K562 (cell line): ENCODE measurements around the gene RPS2. TPM values are rescaled to one million over a fixed set of nuclear protein-coding genes. Genes with fewer than 3 reads are reported as not detected.

Source experiments
- CTBP1 ChIP-seq: fragments of 450-650 bp; IDR thresholded peaks from 2 replicates; pipeline ENCODE4 v1.6.1; 2016; ENCODE audit warnings: borderline replicate concordance
- LCOR ChIP-seq: sonication (generic); formaldehyde crosslinking; IDR thresholded peaks from 2 replicates; pipeline ENCODE4 v1.8.0; 2022; ENCODE audit warnings: mild to moderate bottlenecking, missing genetic modification reagents
- MED1 ChIP-seq: sonication (generic); formaldehyde crosslinking; IDR thresholded peaks from 2 replicates; pipeline ENCODE4 v1.8.1; 2023; ENCODE audit warnings: missing genetic modification reagents, borderline replicate concordance
- SMARCC2 ChIP-seq: fragments of 450-650 bp; IDR thresholded peaks from 2 replicates; pipeline ENCODE4 v1.6.1; 2017; ENCODE audit warnings: antibody characterized with exemption, moderate library complexity, mild to moderate bottlenecking, low read depth
- SMARCE1 ChIP-seq: fragments of 450-650 bp; IDR thresholded peaks from 2 replicates; pipeline ENCODE4 v1.7.1; 2016; ENCODE audit warnings: mild to moderate bottlenecking
- SRSF3 ChIP-seq: fragments of 200-400 bp; formaldehyde crosslinking; IDR thresholded peaks from 2 replicates; pipeline ENCODE4 v1.6.1; 2016; ENCODE audit warnings: mild to moderate bottlenecking, low read length, moderate library complexity; ENCODE audit not compliant: insufficient read depth
- SUPT5H ChIP-seq: fragments of 450-650 bp; IDR thresholded peaks from 2 replicates; pipeline ENCODE4 v1.6.1; 2016
- ZBTB17 ChIP-seq: fragments of 450-650 bp; formaldehyde crosslinking; IDR thresholded peaks from 2 replicates; pipeline ENCODE4 v1.4.0; 2020; ENCODE audit warnings: mild to moderate bottlenecking
- ZFPM2 ChIP-seq: fragments of 250-450 bp; sonication (Bioruptor Pico); IDR thresholded peaks from 2 replicates; pipeline ENCODE4 v1.5.1; 2022; ENCODE audit warnings: mild to moderate bottlenecking
- ZFX ChIP-seq: sonication (generic); formaldehyde crosslinking; IDR thresholded peaks from 2 replicates; pipeline ENCODE4 v1.8.0; 2022; ENCODE audit warnings: mild to moderate bottlenecking, missing genetic modification reagents, moderate library complexity
- ZNF197 ChIP-seq: fragments of 200-800 bp; sonication (Bioruptor generic); IDR thresholded peaks from 2 replicates; pipeline ENCODE4 v1.6.1; 2016; ENCODE audit warnings: low read depth, missing genetic modification characterization, missing compliant biosample characterization
- ZNF592 ChIP-seq: fragments of 450-650 bp; IDR thresholded peaks from 2 replicates; pipeline ENCODE4 v1.6.1; 2017; ENCODE audit warnings: antibody characterized with exemption, mild to moderate bottlenecking
- polyA plus RNA-seq, 8 experiments: library from polyadenylated mRNA; depleted of rRNA in 4 of 8; stranded (reverse) in 5 of 8; unstranded in 3 of 8; fragments of >200 nt; fragmentation: Nextera tagmentation in 2 of 8; fragmentation: Illumina TruSeq in 1 of 8; extraction: Ambion mirVana in 2 of 8; extraction: Trizol in 1 of 8; gene quantifications; 2 replicates each; pipeline versions ENCODE4 v1.2.1 to v1.2.3, GENCODE V29; 2011 to 2014; ENCODE audit warnings: inconsistent platforms in 1 of 8, missing spikeins in 1 of 8
- total RNA-seq, 7 experiments: library from RNA; depleted of rRNA in 6 of 7; stranded (reverse); fragments of >200 nt in 6 of 7; fragmentation: Illumina TruSeq in 2 of 7; extraction: Trizol in 2 of 7; gene quantifications; 2 replicates each; pipeline versions ENCODE4 v1.2.1 to v1.2.3, GENCODE V29; 2011 to 2021; ENCODE audit warnings: low replicate concordance in 1 of 7
- TF ChIP-seq, protein P1 (sequence below): fragments of 200-600 bp; sonication (generic); IDR thresholded peaks from one replicate; pipeline ENCODE4 v1.6.1; 2012; ENCODE audit warnings: mild to moderate bottlenecking, low read depth, low read length, inconsistent platforms

RPS2 gene
- total and polyA plus RNA-seq, 9 of the 15 experiments (the other 6 are each of a cell fraction or from before 2014, with no cell fraction given): 834 to 4,794 (median 3,793) TPM

- peak; percentile 99 for TF ChIP-seq CTBP1
- no peak for TF ChIP-seq MED1
- TF ChIP-seq LCOR (CRISPR knock-in tag): peak; percentile 84
- 0 out of 2 replicates have a peak, but pooled peaks have one; percentile 43 for TF ChIP-seq ZBTB17 (CRISPR knock-in tag)
- TF ChIP-seq SRSF3: no peak
- TF ChIP-seq SUPT5H: peak; percentile 30; the same call in 1 of the 2 replicates
- no peak for TF ChIP-seq SMARCE1
- peak; percentile 94 for TF ChIP-seq ZNF197
- TF ChIP-seq SMARCC2: no peak
- TF ChIP-seq ZFX (CRISPR knock-in tag): peak; percentile 84
- peak; percentile 70 for TF ChIP-seq ZNF592
- TF ChIP-seq, protein P1, sequence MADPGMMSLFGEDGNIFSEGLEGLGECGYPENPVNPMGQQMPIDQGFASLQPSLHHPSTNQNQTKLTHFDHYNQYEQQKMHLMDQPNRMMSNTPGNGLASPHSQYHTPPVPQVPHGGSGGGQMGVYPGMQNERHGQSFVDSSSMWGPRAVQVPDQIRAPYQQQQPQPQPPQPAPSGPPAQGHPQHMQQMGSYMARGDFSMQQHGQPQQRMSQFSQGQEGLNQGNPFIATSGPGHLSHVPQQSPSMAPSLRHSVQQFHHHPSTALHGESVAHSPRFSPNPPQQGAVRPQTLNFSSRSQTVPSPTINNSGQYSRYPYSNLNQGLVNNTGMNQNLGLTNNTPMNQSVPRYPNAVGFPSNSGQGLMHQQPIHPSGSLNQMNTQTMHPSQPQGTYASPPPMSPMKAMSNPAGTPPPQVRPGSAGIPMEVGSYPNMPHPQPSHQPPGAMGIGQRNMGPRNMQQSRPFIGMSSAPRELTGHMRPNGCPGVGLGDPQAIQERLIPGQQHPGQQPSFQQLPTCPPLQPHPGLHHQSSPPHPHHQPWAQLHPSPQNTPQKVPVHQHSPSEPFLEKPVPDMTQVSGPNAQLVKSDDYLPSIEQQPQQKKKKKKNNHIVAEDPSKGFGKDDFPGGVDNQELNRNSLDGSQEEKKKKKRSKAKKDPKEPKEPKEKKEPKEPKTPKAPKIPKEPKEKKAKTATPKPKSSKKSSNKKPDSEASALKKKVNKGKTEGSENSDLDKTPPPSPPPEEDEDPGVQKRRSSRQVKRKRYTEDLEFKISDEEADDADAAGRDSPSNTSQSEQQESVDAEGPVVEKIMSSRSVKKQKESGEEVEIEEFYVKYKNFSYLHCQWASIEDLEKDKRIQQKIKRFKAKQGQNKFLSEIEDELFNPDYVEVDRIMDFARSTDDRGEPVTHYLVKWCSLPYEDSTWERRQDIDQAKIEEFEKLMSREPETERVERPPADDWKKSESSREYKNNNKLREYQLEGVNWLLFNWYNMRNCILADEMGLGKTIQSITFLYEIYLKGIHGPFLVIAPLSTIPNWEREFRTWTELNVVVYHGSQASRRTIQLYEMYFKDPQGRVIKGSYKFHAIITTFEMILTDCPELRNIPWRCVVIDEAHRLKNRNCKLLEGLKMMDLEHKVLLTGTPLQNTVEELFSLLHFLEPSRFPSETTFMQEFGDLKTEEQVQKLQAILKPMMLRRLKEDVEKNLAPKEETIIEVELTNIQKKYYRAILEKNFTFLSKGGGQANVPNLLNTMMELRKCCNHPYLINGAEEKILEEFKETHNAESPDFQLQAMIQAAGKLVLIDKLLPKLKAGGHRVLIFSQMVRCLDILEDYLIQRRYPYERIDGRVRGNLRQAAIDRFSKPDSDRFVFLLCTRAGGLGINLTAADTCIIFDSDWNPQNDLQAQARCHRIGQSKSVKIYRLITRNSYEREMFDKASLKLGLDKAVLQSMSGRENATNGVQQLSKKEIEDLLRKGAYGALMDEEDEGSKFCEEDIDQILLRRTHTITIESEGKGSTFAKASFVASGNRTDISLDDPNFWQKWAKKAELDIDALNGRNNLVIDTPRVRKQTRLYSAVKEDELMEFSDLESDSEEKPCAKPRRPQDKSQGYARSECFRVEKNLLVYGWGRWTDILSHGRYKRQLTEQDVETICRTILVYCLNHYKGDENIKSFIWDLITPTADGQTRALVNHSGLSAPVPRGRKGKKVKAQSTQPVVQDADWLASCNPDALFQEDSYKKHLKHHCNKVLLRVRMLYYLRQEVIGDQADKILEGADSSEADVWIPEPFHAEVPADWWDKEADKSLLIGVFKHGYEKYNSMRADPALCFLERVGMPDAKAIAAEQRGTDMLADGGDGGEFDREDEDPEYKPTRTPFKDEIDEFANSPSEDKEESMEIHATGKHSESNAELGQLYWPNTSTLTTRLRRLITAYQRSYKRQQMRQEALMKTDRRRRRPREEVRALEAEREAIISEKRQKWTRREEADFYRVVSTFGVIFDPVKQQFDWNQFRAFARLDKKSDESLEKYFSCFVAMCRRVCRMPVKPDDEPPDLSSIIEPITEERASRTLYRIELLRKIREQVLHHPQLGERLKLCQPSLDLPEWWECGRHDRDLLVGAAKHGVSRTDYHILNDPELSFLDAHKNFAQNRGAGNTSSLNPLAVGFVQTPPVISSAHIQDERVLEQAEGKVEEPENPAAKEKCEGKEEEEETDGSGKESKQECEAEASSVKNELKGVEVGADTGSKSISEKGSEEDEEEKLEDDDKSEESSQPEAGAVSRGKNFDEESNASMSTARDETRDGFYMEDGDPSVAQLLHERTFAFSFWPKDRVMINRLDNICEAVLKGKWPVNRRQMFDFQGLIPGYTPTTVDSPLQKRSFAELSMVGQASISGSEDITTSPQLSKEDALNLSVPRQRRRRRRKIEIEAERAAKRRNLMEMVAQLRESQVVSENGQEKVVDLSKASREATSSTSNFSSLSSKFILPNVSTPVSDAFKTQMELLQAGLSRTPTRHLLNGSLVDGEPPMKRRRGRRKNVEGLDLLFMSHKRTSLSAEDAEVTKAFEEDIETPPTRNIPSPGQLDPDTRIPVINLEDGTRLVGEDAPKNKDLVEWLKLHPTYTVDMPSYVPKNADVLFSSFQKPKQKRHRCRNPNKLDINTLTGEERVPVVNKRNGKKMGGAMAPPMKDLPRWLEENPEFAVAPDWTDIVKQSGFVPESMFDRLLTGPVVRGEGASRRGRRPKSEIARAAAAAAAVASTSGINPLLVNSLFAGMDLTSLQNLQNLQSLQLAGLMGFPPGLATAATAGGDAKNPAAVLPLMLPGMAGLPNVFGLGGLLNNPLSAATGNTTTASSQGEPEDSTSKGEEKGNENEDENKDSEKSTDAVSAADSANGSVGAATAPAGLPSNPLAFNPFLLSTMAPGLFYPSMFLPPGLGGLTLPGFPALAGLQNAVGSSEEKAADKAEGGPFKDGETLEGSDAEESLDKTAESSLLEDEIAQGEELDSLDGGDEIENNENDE: peak; percentile 9
- TF ChIP-seq ZFPM2: no peak
These were observed 19.1 kb upstream of the RPS2 start, which contains the start of gene GFER (continued) for GRCh38 chr16:1983544-1984346.
